ENCODE results near the gene ACOT7.
A peak's percentile ranks its signal among the peaks of the same experiment; 100 is the strongest.
"Not testable (repeated sequence)": the region's sequence is repeated elsewhere in the genome, so short reads cannot be mapped to it uniquely, and the experiment has no call there.

The ACOT7 gene

DNA sequence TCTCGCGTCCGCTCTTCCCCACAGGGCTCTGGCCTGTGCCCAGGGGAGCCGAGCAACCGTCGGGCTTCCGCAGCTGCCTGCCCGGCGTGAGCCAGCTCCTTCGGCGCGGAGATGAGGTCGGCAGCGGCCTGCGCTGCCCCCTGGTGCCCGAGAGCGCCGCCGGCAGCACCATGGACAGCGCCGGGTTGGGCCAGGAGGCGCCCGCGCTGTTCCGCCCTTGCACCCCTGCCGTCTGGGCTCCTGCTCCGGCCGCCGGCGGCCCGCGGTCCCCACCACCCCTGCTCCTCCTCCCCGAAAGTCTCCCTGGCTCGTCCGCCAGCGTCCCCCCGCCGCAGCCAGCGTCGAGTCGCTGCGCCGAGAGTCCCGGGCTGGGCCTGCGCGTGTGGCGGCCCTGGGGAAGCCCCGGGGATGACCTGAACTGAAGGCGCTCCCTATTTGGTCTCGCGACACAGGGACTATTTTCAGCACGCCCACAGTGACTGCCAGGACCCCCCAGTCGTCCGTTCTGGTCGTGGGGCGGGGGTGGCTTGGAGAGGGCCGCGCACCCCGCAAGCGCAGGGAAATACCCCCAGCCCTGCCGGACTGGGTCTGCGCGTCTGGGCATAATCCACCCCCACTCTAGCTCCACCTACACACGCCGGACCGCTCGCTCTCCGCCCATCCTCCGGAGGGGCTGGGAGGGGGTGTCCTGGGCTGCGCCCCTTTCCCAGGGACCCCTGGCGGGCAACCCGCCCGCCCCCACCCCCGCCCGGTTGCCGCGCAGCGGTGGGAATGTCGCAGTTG is 148.3 kb downstream of the ACOT7 start:
- peak; percentile 82 for DNase-seq

DNA sequence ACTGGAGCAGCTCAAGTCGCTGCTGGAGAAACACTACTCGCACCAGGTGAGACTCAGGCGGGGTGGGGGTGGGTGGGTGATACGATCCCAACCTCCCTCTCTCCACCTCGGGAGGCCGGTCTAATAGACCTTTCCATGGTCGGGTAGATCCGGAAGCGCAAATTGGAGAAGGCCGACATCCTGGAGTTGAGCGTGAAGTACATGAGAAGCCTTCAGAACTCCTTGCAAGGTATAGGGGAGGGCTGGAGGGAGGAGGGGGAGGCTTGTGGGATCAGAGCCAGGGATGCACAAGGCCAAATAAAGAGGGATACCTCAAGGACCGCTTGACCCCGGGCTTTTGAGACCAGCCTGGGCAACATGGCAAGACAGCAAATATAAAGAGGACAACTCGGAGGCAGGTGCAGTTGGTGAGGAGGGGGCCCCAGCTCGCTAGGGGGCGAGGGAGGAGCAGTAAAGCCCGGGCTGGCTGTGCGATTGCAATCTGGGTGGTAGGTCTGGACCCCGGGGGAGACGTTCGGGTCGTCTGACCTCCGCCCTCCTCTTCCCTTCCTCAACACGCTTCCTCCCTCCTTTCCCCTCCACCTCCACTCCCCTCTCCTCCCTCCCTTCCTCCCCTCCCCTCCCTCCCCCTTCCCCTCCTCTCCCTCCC is 149.0 kb downstream of the ACOT7 start:
- no peak for DNase-seq

DNA sequence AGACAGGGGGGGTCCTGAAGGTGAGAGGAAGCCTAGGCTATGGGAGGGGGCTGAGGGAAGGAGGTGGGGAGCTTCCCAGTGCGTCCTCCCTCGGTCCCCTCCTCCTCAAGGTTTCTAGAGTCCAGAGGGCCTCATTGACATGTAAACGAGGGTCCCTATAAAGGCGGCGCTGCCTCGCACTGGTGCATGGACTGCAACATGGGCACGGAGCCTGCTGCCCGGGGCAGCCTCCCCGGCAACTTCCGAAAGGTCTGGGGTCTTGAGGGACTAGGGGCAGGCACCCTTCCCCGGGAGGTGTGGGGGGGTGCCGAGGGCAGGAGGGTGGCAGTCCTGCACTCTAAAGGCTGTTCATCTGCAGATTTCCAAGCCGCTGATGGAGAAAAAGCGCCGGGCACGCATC is 149.6 kb downstream of the ACOT7 start, which contains the start of gene HES3:
TSS of gene HES3 (plus strand) at position 187 of the 400 bp plus-strand sequence. CDS start at position 374, 187 bp downstream.
- DNase-seq = no peak

DNA sequence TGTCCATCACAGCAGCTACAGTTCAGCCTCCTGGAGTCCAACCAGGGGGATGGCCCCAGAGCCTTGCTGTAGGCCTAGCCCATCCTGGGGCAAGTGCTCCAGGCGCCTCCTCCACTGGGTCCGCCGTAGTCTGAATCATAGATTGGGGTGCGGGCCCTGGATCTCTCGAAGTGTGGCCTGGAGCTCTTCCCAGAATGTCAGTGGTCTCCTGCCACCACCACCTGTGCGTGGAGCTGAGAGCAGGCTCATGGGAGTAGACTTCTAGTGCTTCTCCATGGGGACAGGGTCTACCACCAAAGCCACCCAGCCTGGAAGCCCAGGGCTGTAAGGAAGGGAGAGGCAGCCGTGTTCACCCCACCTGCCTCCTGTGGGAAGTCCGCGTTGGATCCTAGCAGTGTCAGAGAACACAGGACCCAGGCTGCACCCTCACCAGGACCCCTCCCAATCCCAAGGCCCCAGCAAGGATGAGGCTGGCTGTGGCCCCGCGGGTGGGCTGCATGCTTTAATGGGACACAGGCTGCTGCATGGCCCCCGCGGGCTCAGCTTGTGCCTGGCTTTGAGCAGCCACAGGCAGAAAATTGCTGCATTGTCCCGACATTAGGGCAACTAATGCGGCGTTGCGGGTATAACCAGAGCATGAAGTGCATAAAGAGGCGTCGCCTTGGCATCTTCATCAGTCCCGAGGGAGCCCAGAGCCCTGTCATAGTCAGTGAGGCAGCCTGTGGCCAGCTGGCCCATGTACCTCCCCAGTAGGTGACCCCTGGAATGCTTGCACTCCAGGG is 150.3 kb downstream of the ACOT7 start:
- no peak for DNase-seq

DNA sequence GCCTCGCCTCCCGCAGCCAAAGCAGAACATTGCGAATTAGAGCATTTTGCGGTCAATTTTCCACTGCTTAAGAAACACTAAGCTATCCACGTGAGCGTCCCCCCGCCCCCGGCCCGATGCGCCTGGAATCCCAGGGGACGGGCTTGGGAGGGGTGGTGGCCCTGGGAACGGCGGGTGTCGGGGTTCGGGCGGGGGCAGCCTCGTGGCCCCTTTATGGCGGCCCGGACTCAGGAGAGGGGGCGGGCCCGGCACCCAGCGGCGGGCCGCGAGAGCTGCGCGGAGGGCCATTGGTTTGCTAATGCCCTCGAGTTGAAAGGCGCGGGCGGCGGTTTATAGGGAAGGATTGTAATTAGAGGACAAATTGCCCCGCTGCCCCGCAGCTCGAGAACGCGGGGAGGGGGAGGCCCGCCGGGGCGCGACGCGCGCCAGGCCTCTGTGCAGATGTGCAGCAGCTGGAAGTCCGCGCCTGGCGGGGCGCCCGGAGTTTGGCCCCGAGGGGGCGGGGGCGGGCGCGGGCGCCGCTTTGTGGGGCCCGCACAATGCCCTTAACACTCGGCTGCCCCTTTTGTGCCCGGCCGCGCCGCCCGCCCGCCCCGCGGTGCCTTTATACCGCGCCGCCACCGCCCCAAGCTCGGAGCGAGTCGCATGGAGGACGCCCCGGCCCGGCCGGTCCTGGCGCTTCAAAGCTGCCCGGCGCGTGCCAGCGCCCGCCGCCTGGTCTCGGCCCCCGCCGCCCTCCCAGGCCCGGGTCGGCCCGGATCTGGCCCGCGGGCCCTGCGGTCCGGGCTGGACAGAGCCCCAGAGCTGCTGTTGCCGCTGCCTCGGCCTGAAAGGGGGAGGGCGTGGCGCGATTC is 151.5 kb downstream of the ACOT7 start:
- DNase-seq = no peak

DNA sequence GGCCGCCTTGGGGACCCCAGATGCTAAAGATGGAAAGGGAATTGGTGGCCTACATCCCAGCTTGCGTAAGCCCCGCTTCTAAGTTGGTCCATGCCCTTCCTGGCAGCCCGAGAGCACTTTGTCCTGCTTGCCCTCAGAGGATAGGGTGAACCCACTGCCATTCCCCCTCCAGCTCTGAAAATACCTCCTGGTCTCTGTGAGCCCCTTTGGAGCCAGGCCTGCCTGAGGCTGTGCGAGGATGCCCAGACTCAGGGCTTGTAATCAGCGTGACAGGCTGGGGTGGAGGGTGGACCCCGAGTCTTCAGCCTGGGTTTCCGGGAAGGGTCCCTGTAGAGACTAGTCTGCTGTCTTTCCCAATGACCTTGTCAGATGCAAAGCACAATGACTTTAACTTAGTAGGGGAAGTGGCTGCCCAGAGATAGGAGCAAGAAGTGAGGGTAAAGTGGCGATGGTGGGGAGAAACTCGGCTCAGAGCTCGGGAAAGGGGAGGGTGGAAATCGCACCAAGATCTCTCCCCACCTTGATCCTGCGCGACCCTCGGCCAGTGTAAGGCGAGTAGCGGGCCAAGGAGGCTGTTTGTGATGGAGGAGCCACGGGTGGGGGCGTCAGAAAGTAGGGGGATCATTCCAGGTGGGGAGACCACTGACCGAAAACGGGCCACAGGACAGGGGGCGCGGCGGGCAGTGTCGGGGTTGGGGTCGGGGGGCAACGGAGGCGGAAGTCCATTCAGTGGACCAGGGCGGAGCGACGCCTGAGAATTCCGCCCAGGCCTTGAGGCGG is 152.3 kb downstream of the ACOT7 start:
- DNase-seq = no peak

DNA sequence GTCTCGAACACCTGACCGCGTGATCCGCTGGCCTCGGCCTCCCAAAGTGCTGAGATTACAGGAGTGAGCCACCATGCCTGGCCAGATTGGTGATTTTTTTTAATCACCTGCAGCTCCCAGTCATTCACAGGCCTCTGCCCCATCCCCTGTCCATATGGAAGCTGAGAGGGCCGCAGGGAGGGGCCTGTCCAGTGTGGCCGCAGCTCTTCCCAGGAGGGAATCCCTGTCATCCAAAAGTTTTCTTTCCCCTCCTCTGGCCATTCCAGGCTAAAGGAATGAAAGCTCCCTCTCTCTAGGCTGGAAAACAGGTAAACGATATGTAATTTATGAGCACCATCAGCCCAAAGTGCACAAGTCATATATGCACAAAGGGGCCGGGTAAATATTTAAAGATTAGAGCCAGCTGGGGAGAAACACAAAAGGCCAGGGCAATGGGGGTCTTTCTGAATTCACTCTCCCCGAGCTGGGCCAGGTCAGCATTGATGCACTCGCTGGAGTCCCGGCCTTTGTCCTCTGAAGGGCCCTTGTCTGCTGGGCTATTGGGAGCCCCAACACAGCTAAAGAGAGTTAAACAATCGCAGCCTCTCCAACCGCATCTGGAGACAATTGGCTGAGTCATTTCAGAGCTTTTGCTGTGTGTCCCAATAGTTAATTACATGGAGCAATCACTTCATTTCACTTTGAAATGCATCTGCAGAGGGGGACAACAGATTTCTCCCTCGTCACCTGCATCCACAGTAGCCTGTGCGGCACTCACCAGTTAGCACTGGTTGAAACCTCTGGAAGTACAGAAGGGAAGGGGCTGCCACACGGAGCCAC is 153.4 kb downstream of the ACOT7 start:
- no peak for DNase-seq

DNA sequence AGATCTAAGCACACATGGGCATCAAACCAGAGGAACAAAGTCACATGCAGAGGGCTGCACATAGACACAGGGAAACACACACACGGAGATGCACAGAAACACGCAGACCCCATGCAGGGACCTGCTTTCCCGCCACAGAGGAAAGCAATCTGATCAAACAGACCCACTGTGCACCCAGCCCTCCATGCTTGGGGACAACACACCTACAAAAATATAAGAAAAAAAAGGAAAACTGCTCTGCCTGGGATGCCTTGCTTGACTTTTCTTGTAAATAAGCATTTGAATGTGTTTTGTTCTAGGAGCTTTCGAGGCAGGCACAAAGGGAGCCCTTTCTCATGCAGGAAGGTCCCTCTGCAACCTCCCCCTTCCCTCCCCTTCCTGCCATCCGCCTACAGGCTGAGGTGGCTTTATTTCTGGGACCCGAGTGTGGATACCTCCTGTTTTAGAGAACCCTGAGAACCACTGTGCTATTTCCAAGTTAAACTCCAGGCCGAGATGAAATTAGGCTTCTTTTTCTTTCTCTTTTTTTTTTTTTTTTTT is 154.3 kb downstream of the ACOT7 start:
- DNase-seq = no peak

DNA sequence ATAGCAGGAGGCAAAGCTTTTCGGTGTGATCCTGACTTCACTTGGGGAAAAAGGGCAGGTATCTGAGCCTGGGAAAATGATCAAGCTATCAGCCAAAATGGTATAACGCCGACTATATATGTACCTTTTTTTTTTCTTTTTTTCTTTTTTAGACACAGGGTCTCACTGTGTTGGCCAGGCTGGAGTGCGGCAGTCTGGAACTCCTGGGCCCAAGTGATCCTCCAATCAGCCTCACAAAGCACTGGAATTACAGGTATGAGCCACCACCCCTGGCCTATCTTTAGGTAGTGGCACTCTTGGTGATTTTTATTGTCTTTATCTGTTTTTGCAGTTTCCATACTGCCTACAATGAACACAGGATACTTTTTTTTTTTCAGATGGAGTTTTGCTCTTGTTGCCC is 156.5 kb downstream of the ACOT7 start:
- no peak for DNase-seq

DNA sequence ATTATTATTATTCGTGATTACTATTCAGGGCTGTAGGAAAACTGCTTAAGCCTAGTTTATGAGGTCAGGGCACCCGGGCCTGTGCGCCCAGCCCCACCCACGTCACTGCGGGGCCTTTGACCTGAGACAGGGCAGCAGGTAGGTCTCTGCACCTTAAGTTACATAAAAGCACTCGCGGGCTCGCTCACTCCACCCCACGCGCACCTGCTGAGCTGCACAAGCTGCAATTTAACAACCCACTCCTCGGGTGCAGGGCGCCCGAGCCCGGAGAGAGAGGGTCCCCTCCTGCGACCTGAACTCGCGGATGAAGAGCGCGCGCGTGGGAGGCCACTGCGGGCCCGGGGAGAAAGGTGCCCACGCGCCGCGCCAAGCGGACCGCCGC is 158.3 kb downstream of the ACOT7 start:
- no peak for DNase-seq

DNA sequence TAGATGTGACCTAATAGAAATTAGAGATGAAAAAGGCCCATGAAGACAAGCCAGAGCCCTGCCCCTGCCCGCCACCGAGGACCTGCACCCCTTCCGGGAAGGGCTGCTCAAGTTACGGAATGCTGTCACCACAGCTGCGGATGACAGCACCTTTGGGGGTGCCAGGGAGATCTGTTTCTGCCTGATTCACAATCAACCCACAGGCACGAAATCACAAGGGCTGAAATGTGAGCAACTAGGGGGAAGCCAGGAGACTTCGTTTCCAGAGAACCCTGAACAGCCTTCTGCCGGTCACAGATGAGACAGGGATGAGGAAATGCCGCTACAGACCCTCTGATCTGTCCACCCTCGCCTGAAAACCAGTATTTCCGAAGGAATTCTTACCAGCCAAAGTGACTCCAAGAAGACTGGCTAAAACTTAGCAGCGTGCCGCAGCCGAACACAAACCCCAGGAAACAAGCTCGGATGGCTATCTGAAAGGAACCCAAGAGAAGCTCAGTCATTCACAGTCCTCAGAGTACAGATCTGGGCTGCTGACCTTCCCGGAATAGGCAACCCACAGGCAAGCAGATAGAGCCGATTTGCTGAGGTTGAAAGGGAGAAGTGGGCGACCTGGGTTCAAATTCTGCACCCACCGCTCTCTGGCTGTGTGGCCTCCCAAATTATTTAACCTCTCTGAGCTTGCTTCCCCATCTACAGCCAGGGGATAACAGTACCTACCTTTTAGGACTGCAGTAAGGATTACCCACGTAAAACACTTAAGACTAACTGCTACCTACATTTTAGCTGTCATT is 158.9 kb downstream of the ACOT7 start:
- DNase-seq = no peak

DNA sequence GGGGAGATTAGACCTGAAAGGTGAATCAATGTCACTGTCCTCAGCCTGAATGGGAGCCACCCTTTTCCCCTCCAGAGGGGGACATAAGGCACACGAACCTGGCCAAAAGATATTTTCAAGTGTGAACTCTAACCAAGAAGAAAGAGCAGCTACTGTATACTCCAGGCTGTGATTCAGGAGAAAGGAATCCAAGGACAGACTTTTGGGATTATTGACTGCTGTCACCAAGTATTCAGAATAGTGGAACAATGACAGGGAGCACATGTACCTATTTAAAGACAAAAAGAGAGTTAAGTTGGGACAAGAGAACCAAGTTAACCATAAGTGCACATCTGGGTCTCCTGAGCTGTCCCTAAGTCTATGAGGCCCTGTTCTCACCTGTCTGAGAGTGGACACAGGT is 160.2 kb downstream of the ACOT7 start:
- no peak for DNase-seq

DNA sequence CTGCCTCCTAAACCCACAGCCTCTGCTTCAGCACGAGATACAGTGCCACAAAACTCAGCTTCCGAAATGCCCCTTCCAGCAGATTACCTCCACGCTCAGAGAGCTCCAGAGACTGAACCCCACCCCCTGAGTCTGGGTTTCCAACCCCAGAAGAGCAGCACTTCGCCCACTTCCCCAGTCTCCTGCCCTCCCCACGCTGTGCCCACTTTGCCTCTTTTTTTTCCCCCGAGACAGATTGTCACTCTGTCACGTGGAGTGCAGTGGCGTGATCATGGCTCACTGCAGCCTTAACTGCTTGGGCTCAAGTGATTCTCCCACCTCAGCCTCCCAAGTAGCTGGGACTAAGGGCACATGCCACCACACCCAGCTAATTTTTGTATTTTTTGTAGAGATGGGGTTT is 167.9 kb downstream of the ACOT7 start:
- no peak for DNase-seq

DNA sequence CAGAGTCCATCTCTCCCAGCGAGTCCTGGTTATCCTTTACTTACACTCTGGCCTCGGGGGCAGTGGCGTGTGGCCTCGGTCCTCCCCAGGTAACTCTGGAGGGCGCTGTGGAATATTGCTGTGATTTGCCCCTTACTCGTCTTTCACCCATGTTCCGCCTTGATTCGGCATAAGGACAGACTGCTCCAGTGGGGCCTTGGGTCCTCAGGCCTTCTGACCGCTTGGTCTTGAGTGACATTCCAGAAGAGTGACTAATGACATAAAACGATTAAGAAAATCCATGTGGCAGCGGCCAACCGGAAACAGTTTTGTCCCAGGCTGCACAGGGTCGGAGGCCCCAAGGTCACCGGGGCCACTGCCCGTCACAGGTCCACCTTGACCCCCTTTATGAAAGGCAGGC is 168.8 kb downstream of the ACOT7 start:
- DNase-seq = no peak

DNA sequence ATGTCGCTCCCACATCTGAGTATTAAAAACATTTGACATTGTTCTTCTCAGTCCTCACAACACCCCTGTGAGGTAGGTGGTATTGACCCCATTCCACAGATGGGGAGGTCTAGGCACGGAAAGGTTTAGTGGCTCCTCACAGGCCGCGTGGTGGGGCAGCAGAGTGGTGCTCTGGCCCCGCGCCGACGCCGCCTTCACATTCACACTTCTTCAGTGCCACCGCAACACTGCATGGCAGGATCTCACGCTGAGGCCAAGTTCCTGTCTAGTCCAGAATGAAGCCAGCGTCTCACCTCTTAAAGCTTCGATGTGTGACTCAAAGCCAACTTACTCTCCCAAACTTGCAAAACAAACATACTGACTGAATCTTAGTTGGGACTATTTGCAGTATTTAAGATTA is 169.9 kb downstream of the ACOT7 start:
- no peak for DNase-seq

DNA sequence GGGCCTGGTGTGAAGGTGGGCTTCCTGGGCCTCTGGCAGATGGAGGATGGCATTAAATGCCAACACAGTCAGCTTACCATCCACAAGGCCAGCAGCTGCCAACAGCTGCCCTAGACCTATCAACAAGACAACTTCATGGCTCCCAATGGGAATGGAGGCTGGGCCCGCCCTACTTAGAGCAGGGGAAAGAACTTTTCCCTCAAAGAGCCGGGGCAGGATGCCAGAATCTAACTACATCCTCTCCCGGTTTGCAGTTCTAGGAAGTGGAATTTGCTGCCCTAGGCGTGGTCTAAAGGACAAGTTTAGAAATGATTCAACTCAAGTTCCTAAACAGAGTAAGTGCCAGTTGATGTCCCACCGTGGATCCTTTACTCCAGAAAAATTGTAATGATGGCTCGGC is 170.9 kb downstream of the ACOT7 start:
- no peak for DNase-seq

DNA sequence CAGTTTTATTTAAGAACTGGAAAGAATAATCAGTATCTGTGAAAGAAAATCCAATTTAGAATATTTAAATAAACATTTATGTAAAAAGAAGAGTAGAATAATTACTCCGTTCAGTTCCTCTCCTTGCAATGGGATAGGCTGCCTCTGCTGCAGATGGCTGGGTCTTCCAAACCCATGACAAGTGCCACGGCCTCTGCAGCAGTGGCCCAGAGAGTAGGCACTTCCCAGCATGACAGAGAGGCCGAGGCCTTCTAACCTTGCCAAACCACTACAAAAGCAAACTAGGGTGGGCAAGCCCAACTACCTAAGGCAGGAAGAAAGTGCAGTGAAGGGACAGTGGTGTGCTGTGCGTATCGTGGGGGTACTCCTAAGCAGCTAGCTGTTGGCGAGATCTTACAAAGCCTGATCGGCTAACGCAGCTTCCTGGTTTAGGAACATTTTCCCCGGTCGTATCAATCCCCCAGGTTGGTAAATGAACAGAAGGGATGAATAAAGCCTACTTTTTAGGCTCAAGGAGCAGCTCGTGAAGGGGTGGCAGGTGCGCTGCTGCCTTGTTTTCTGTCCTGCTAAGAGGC is 172.3 kb downstream of the ACOT7 start:
- no peak for DNase-seq

DNA sequence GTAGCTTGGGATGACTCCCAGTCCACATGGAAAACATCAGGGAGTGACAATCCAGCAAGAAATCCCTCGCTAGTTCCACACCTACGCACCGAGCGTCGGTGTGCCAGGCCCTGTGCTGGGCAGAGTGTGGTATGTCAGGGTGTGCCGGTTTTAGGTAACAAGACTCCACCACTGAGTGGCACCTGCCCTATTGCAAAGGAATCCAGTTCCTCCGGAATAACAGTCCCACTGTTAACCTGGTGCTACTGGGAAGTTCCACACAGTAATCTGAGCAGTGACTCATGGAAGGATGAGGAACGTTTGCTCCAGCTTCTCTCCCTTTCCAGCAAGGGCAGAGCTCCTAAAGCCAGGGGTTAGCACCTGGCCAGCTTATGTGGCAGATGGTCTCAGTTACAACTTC is 173.3 kb downstream of the ACOT7 start:
- no peak for DNase-seq

DNA sequence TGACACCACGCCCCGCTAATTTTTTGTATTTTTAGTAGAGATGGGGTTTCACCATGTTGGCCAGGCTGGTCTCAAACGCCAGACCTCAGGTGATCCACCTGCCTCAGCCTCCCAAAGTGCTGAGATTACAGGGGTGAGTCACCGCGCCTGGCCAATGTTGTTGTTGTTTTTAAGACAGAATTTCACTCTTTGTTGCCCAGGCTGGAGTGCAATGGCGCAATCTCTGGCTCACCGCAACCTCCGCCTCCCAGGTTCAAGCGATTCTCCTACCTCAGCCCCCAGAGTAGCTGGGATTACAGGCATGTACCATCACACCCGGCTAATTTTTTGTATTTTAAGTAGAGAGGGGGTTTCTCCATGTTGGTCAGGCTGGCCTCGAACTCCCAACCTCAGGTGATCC is 173.9 kb downstream of the ACOT7 start:
- not testable (repeated sequence) for DNase-seq

All from NCI-H1105 (cell line).